Panc1 (cell line): Measurements from ENCODE around the gene TMEM129.

ENCODE experiments used
- POLR2AphosphoS5 ChIP-seq: IDR thresholded peaks from 2 replicates; pipeline ENCODE4 v1.6.1; 2012; ENCODE audit warnings: mild to moderate bottlenecking, low read depth, low read length, moderate library complexity
- SIN3A ChIP-seq: IDR thresholded peaks from 2 replicates; pipeline ENCODE4 v1.6.1; 2012; ENCODE audit warnings: low read depth, mild to moderate bottlenecking, low read length, moderate library complexity, borderline replicate concordance; ENCODE audit not compliant: insufficient read depth
- TCF7L2 ChIP-seq: IDR thresholded peaks from 2 replicates; pipeline ENCODE4 v1.6.1; 2011; ENCODE audit warnings: mild to moderate bottlenecking, low read depth, low read length, inconsistent platforms
- TF ChIP-seq, protein P1 (sequence below): fragments of 450-650 bp; IDR thresholded peaks from 2 replicates; pipeline ENCODE4 v1.5.1; 2017; ENCODE audit warnings: mild to moderate bottlenecking
- TF ChIP-seq, protein P2 (sequence below), 2 experiments: IDR thresholded peaks; 2 replicates each; pipeline ENCODE4 v1.6.1; 2011 to 2012; ENCODE audit warnings: low read depth in 2 of 2, control low read depth in 1 of 2, low read length in 1 of 2, mild to moderate bottlenecking in 1 of 2, moderate library complexity in 1 of 2; ENCODE audit not compliant: insufficient read depth in 1 of 2

DNA sequence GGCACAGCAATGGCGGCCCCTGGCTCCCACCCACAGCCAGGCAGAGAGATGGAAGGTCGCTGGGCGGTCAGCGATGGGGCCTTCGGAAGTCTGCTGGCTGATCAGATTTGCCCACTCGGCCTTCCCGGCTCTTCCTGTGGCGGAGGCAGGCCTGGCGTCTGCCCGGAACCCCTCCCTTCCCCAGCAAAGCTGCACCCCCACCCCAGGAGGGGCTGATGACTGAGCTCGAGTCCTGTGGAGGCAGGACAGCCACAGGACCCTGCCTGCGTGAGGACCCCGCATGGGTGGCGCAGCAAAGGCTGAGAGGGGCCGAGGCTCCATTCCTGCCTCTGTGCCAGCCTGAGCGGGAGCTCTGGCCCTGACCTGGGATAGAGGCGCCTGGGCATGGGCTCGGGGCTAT is 35.0 kb upstream of the TMEM129 start:
- TF ChIP-seq, protein P1, sequence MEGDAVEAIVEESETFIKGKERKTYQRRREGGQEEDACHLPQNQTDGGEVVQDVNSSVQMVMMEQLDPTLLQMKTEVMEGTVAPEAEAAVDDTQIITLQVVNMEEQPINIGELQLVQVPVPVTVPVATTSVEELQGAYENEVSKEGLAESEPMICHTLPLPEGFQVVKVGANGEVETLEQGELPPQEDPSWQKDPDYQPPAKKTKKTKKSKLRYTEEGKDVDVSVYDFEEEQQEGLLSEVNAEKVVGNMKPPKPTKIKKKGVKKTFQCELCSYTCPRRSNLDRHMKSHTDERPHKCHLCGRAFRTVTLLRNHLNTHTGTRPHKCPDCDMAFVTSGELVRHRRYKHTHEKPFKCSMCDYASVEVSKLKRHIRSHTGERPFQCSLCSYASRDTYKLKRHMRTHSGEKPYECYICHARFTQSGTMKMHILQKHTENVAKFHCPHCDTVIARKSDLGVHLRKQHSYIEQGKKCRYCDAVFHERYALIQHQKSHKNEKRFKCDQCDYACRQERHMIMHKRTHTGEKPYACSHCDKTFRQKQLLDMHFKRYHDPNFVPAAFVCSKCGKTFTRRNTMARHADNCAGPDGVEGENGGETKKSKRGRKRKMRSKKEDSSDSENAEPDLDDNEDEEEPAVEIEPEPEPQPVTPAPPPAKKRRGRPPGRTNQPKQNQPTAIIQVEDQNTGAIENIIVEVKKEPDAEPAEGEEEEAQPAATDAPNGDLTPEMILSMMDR, result no peak
- TF ChIP-seq POLR2AphosphoS5, result no peak
- TF ChIP-seq SIN3A, result no peak
- TF ChIP-seq, protein P2, sequence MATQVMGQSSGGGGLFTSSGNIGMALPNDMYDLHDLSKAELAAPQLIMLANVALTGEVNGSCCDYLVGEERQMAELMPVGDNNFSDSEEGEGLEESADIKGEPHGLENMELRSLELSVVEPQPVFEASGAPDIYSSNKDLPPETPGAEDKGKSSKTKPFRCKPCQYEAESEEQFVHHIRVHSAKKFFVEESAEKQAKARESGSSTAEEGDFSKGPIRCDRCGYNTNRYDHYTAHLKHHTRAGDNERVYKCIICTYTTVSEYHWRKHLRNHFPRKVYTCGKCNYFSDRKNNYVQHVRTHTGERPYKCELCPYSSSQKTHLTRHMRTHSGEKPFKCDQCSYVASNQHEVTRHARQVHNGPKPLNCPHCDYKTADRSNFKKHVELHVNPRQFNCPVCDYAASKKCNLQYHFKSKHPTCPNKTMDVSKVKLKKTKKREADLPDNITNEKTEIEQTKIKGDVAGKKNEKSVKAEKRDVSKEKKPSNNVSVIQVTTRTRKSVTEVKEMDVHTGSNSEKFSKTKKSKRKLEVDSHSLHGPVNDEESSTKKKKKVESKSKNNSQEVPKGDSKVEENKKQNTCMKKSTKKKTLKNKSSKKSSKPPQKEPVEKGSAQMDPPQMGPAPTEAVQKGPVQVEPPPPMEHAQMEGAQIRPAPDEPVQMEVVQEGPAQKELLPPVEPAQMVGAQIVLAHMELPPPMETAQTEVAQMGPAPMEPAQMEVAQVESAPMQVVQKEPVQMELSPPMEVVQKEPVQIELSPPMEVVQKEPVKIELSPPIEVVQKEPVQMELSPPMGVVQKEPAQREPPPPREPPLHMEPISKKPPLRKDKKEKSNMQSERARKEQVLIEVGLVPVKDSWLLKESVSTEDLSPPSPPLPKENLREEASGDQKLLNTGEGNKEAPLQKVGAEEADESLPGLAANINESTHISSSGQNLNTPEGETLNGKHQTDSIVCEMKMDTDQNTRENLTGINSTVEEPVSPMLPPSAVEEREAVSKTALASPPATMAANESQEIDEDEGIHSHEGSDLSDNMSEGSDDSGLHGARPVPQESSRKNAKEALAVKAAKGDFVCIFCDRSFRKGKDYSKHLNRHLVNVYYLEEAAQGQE (IDR thresholded peaks at IDR 0.05; ENCODE audit: insufficient read depth in 1 of 2, low read depth in 2 of 2, low read length in 1 of 2), result no peak
- no peak for TF ChIP-seq TCF7L2
